ENCODE measurements around the gene PIGK.
A peak's percentile ranks its signal among the peaks of the same experiment; 100 is the strongest.
"Not testable (repeated sequence)": the region's sequence is repeated elsewhere in the genome, so short reads cannot be mapped to it uniquely, and the experiment has no call there.

Gene PIGK

GRCh38 chr1:77188770-77189169, 30.5 kb downstream of the PIGK start:
- no peak for DNase-seq

GRCh38 chr1:77186907-77187306, 32.3 kb downstream of the PIGK start:
- not testable (repeated sequence) for DNase-seq

GRCh38 chr1:77182083-77182482, 37.1 kb downstream of the PIGK start:
- DNase-seq = no peak

GRCh38 chr1:77179632-77180031, 39.6 kb downstream of the PIGK start:
- no peak for DNase-seq

- no peak for DNase-seq
These were observed 43.9 kb downstream of the PIGK start for GRCh38 chr1:77175230-77175844.

GRCh38 chr1:77170687-77171086, 48.5 kb downstream of the PIGK start:
- DNase-seq = no peak

- no peak for DNase-seq
These were observed 50.9 kb downstream of the PIGK start for GRCh38 chr1:77168358-77168757.

GRCh38 chr1:77164434-77164944, 54.7 kb downstream of the PIGK start:
- no peak for DNase-seq

- not testable (repeated sequence) for DNase-seq
These were observed 59.5 kb downstream of the PIGK start for GRCh38 chr1:77159706-77160105.

- DNase-seq = no peak
These were observed 63.0 kb downstream of the PIGK start for GRCh38 chr1:77156214-77156613.

GRCh38 chr1:77146270-77146669, 73.0 kb downstream of the PIGK start:
- no peak for DNase-seq

GRCh38 chr1:77143529-77144121, 75.6 kb downstream of the PIGK start:
- no peak for DNase-seq

GRCh38 chr1:77139389-77139788, 79.8 kb downstream of the PIGK start:
- DNase-seq = no peak

GRCh38 chr1:77134359-77134758, 84.9 kb downstream of the PIGK start:
- no peak for DNase-seq

- DNase-seq = no peak
These were observed 85.4 kb downstream of the PIGK start for GRCh38 chr1:77133731-77134358.

GRCh38 chr1:77126307-77126706, 92.9 kb downstream of the PIGK start:
- peak; percentile 11 for DNase-seq

GRCh38 chr1:77121503-77121902, 97.7 kb downstream of the PIGK start:
- no peak for DNase-seq

- DNase-seq = no peak
These were observed 98.3 kb downstream of the PIGK start for GRCh38 chr1:77120950-77121349.

- no peak for DNase-seq
These were observed 100.5 kb downstream of the PIGK start for GRCh38 chr1:77118712-77119111.

GRCh38 chr1:77104672-77105071, 114.6 kb downstream of the PIGK start:
- no peak for DNase-seq

GRCh38 chr1:77103486-77103885, 115.7 kb downstream of the PIGK start:
- DNase-seq = no peak

- no peak for DNase-seq
These were observed 118.4 kb downstream of the PIGK start for GRCh38 chr1:77100875-77101274.

GRCh38 chr1:77096496-77097255, 122.6 kb downstream of the PIGK start:
- no peak for DNase-seq

GRCh38 chr1:77095236-77095635, 124.0 kb downstream of the PIGK start:
- no peak for DNase-seq

All from SHP77 treated with DMSO at 0.1 percent for 48 hours (cell line).